IPS-18a (cell line): ENCODE data around the gene E4F1.

Experiments
- H3K27ac ChIP-seq: one replicate; pipeline ENCODE4 v1.5.1; 2013; ENCODE audit warnings: low read length
- H3K27me3 ChIP-seq: one replicate; pipeline ENCODE4 v1.6.1; 2013; ENCODE audit warnings: mild to moderate bottlenecking, low read length; ENCODE audit not compliant: control insufficient read depth, insufficient read depth
- H3K36me3 ChIP-seq: one replicate; pipeline ENCODE4 v1.6.1; 2013; ENCODE audit warnings: low read depth, low read length; ENCODE audit not compliant: control insufficient read depth
- H3K4me1 ChIP-seq: one replicate; pipeline ENCODE4 v1.6.1; 2013; ENCODE audit warnings: low read depth, low read length; ENCODE audit not compliant: control insufficient read depth
- H3K4me3 ChIP-seq: one replicate; pipeline ENCODE4 v1.5.1; 2013; ENCODE audit warnings: low read length
- H3K9ac ChIP-seq: one replicate; pipeline ENCODE4 v1.6.1; 2013; ENCODE audit warnings: mild to moderate bottlenecking, low read length, moderate library complexity
- H3K9me3 ChIP-seq: one replicate; pipeline ENCODE4 v1.6.1; 2013; ENCODE audit warnings: low read depth, low read length; ENCODE audit not compliant: control insufficient read depth

E4F1 gene

DNA sequence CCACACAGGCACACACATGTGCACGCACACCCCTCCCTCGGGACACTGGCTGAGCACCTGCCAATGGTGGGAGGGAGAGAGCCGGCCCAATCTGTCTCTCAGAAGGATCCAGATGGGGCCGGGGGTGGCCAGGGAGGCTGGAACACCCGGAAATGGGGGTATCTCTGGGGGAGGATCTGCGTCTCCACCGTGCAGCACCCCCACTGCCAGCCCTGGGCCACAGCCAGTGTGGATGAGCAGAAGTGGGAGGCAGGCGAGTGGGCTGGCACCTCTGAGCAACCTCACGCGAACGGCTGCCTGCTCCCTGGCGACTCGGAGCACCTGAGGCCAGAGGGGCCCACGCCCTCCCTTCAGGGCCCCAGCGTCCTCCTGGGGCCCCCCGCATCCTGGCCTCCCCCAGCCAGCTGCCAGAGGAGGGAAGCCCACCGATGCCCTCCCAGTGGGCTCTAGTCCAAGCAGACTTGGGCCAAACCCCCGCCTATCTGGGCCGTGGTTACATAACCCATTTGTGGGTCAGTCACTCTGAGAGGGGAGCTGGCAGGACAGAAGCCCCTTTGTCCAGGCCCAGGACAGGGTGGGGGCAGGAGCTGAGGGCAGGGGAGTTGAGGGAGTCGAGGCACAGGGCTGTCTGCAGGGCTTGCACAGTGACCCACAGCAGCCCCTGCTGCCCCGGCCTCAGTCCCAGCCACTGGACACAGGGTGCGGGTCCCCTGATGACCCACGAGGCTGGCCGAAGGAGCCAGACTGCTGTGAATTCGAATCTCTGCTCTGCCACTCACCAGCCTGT is 32.5 kb upstream of the E4F1 start:
- peaks cover 10% of the 10 kb centered on the region for H3K27me3 ChIP-seq
- H3K27ac ChIP-seq, result no peak overlapping the region
- H3K9ac ChIP-seq, result no peak overlapping the region
- H3K4me1 ChIP-seq, result peaks cover 2% of the 10 kb centered on the region
- H3K36me3 ChIP-seq, result no peaks in the 10 kb centered on the region
- no peak overlapping the region for H3K4me3 ChIP-seq
- H3K9me3 ChIP-seq, result no peaks in the 10 kb centered on the region

- Histone ChIP-seq H3K9me3 (no peaks in the 10 kb centered on the region), H3K27me3 (peaks cover 10% of the 10 kb centered on the region), H3K9ac (no peak overlapping the region), H3K4me1 (peaks cover 2% of the 10 kb centered on the region), H3K36me3 (no peaks in the 10 kb centered on the region), H3K4me3 (no peak overlapping the region), H3K27ac (no peak overlapping the region)
Observed at GRCh38 chr16:2191446-2191706, 32.0 kb upstream of the E4F1 start.

DNA sequence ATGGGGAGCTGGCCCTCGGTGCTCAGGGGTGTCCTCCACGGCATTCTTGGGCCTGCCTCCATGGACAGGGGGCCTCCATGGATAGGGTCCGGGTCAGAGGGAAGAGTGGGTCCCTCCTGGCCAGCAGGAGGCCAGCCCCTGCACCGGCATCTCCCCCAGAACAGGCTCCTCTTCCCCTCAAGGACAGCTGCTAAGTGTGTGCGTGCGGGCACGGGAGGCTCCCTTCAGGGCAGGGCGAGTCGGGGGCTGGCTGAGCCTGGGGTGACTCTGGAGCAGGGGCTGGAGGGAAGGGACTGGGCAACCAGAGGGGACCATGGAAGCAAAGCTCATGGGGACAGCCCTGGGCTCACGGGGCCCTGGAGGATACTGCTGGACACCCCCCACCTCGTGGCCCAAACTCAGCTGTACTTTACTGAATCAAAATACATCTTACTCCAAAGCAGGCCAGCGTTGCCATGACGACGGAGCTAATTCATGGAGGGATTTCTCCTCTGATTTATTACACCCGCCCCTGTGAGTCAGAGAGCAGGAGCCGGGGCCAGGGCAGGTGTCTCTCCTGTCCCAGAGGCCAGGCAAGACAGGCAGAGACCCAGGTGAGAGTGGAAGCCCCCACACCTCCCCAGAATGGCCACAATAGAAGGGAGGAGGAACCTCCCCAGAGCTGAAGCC is 29.1 kb upstream of the E4F1 start:
- H3K27me3 ChIP-seq, result peaks cover 35% of the 10 kb centered on the region
- peaks cover 2% of the 10 kb centered on the region for H3K4me1 ChIP-seq
- no peaks in the 10 kb centered on the region for H3K9me3 ChIP-seq
- no peak overlapping the region for H3K4me3 ChIP-seq
- H3K9ac ChIP-seq, result no peak overlapping the region
- H3K36me3 ChIP-seq, result no peaks in the 10 kb centered on the region
- no peak overlapping the region for H3K27ac ChIP-seq

- H3K9ac ChIP-seq, result no peak overlapping the region
- no peaks in the 10 kb centered on the region for H3K36me3 ChIP-seq
- H3K27me3 ChIP-seq, result peaks cover 41% of the 10 kb centered on the region
- no peaks in the 10 kb centered on the region for H3K9me3 ChIP-seq
- H3K4me3 ChIP-seq, result peak overlapping the region; percentile 58
- no peak overlapping the region for H3K27ac ChIP-seq
- peaks cover 2% of the 10 kb centered on the region for H3K4me1 ChIP-seq
Observed at GRCh38 chr16:2194852-2195321, 28.5 kb upstream of the E4F1 start.

- no peaks in the 10 kb centered on the region for H3K36me3 ChIP-seq
- H3K27ac ChIP-seq, result no peak overlapping the region
- peaks cover 2% of the 10 kb centered on the region for H3K4me1 ChIP-seq
- H3K27me3 ChIP-seq, result peaks cover 42% of the 10 kb centered on the region
- peak overlapping the region; percentile 58 for H3K4me3 ChIP-seq
- no peaks in the 10 kb centered on the region for H3K9me3 ChIP-seq
- no peak overlapping the region for H3K9ac ChIP-seq
Observed at GRCh38 chr16:2195322-2196161, 27.8 kb upstream of the E4F1 start.

- Histone ChIP-seq H3K36me3 (no peaks in the 10 kb centered on the region), H3K9me3 (no peaks in the 10 kb centered on the region), H3K27me3 (peaks cover 42% of the 10 kb centered on the region), H3K27ac (no peak within 1 kb of the TSS), H3K4me3 (peak within 1 kb of the TSS; percentile 58), H3K4me1 (peaks cover 2% of the 10 kb centered on the region), H3K9ac (no peak within 1 kb of the TSS)
Observed at GRCh38 chr16:2196162-2196980, 27.0 kb upstream of the E4F1 start, which contains the start of gene CASKIN1. TSS of gene CASKIN1 (minus strand) at chr16:2196605. CDS start at chr16:2196432, 173 bp downstream.

DNA sequence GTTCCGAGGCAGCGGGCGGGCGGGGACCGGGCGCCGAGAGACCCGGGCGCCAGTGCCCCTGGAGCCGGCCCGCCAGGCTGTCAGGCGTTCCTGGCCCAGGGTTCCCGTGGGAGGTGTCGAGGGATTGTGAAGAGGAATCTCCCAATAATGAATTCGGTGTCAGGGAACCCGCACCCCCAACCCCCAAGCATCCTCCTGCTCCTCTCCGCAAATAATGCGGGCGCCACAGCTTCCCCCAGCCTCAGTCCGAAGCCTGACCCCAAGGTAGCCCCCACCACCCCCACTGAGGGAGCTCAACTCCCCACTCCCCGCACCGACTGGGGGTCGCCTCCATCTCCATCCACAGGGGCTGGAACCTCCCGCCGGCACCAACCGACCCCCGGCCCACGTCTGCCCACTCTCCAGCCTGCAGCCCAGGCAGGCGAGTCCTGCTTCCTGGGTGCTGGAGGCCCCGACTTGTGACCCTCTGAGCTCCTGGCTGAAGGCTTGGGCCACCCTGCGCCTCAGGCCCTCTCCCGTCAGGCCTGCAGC is 26.3 kb upstream of the E4F1 start:
- Histone ChIP-seq H3K9ac (no peak overlapping the region), H3K4me1 (peaks cover 2% of the 10 kb centered on the region), H3K27ac (no peak overlapping the region), H3K36me3 (no peaks in the 10 kb centered on the region), H3K4me3 (peak overlapping the region; percentile 30), H3K27me3 (peaks cover 42% of the 10 kb centered on the region), H3K9me3 (no peaks in the 10 kb centered on the region)

DNA sequence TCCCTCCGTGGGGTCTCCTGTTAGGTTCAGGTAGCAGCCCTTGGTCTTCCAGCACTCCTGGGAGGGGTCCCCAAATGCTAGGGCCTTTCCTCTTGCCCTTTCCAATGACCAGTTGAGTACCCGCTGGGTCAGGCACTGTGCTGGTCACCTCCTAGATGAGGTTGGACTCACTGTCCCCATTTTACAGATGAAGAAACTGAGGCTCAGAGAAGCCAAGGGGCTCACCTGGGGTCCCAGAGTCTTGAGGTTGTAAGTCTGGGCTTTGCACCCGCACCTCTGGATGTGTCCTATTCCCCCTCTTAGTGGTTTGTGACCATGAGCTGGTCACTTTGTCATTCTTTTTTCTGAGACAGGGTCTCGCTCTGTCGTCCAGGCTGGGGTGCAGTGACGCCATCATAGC is 25.6 kb upstream of the E4F1 start:
- Histone ChIP-seq H3K27ac (no peak overlapping the region), H3K36me3 (no peaks in the 10 kb centered on the region), H3K9me3 (no peaks in the 10 kb centered on the region), H3K9ac (no peak overlapping the region), H3K4me1 (peaks cover 2% of the 10 kb centered on the region), H3K27me3 (peaks cover 42% of the 10 kb centered on the region), H3K4me3 (no peak overlapping the region)

DNA sequence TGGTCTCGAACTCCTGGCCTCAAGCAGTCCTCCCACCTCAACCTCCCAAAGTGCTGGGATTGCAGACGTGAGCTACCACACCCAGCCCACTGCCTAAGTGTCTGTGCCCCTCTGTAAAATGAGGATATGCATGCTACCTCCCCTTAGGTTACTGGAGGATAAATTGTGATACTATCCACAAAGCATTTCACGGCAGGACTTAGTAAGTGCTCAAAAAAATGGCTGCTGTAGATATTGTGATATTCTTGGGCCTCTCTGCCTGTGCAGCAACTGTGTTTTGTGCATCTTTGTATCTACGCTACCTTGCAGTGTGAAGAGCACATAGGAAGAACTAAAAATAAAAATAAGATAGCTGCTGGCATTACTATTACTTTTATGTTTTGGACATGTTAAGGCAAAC is 25.1 kb upstream of the E4F1 start:
- Histone ChIP-seq H3K4me3 (no peak overlapping the region), H3K4me1 (peaks cover 2% of the 10 kb centered on the region), H3K9ac (no peak overlapping the region), H3K9me3 (no peaks in the 10 kb centered on the region), H3K27me3 (peaks cover 42% of the 10 kb centered on the region), H3K27ac (no peak overlapping the region), H3K36me3 (no peaks in the 10 kb centered on the region)

GRCh38 chr16:2199095-2199494 is 24.3 kb upstream of the E4F1 start:
- H3K27ac ChIP-seq, result no peak overlapping the region
- peaks cover 2% of the 10 kb centered on the region for H3K4me1 ChIP-seq
- H3K9me3 ChIP-seq, result no peaks in the 10 kb centered on the region
- no peak overlapping the region for H3K4me3 ChIP-seq
- peaks cover 42% of the 10 kb centered on the region for H3K27me3 ChIP-seq
- H3K36me3 ChIP-seq, result no peaks in the 10 kb centered on the region
- H3K9ac ChIP-seq, result no peak overlapping the region
